ENCODE data around the gene IMPDH2.

The IMPDH2 gene

GRCh38 chr3:49022688-49023171, 6.5 kb downstream of the IMPDH2 start:
- TF ChIP-seq ZNF223 (tag by site-specific recombination; IDR thresholded peaks at IDR 0.05) (peak; percentile 90), ZBTB17 (tag by site-specific recombination; IDR thresholded peaks at IDR 0.05) (peak; percentile 63), MYNN (tag by site-specific recombination; IDR thresholded peaks at IDR 0.05; ENCODE audit: borderline replicate concordance) (no peak), ZNF600 (tag by site-specific recombination; IDR thresholded peaks at IDR 0.05) (peak; percentile 58; the same call in 1 of the 2 replicates), ZNF843 (tag by site-specific recombination; IDR thresholded peaks at IDR 0.05) (no peak), KLF9 (tag by site-specific recombination; IDR thresholded peaks at IDR 0.05; ENCODE audit: low read depth) (peak; percentile 75)
- no peaks in the 10 kb centered on the region for H3K4me1 ChIP-seq (ENCODE audit: control insufficient read depth, insufficient read depth, low read length)
- POLR2A ChIA-PET: interaction anchor here (1.3 to 10.4 kb wide), 5 partner anchors 15 to 336 kb away, joined by 4 to 141 read pairs (median 29); partner anchors contain the start of genes P4HTM, QRICH1 and WDR6
- no peaks in the 10 kb centered on the region for H3K9me3 ChIP-seq (ENCODE audit: control insufficient read depth, insufficient read depth, low read depth, low read length)
- peak overlapping the region; percentile 93 for H3K27ac ChIP-seq (ENCODE audit: extremely low read depth, low read depth, low read length)
- H3K4me3 ChIP-seq (ENCODE audit: low read depth, low read length): peak overlapping the region; percentile 92
- CTCF ChIA-PET: interaction anchor here (1.2 to 2.1 kb wide), 5 partner anchors 10 to 71 kb away, joined by 5 to 13 read pairs (median 11); partner anchors contain the start of genes P4HTM, QRICH1 and WDR6
- peaks cover 0 to 50% of the 10 kb centered on the region in 2 experiments; a peak in 2 of 3 replicates for H3K36me3 ChIP-seq (ENCODE audit: control insufficient read depth in 2 of 2, insufficient read depth in 1 of 2, low read length in 2 of 2)

DNA sequence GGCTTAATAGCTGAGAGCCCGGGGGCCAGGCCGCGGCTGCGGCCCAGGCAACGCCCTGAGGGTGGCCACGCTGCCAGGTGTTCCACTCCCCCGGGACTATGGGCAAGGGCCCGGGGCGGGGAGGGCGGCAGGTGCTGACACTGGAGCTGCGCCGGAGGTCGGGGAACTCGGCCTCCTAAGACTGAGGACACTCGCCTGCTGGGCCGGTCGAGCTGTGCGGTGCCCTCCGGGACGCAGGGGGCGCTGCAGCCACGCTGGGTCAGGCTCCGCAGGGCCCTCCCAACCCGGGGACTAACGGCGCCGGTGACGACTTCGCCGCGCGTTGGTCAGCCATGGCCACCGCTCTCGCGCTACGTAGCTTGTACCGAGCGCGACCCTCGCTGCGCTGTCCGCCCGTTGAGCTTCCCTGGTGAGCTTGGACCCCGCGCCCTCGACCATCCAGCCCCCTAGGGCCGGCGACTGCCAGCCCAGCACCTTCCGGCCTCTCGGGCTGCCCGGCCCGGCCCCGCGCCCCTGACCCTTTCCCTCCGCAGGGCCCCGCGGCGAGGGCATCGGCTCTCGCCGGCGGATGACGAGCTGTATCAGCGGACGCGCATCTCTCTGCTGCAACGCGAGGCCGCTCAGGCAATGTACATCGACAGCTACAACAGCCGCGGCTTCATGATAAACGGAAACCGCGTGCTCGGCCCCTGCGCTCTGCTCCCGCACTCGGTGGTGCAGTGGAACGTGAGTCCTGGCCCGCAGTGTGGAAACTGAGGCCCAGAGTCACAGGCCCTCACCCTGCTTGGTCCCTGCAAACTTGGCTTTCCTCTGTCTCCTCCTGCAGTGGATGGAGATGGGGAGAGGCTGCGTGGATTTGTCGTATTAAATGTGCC, 7.1 kb downstream of the IMPDH2 start, which contains the start of gene NDUFAF3:
NDUFAF3 (plus strand) TSS at position 309 of the 875 bp plus-strand sequence; CDS start at position 333, 24 bp downstream.
- H3K36me3 ChIP-seq (ENCODE audit: control insufficient read depth in 2 of 2, insufficient read depth in 1 of 2, low read length in 2 of 2): peaks cover 0 to 43% of the 10 kb centered on the region in 2 experiments; a peak in 2 of 3 replicates
- peak within 1 kb of the TSS; percentile 92 for H3K4me3 ChIP-seq (ENCODE audit: low read depth, low read length)
- peak within 1 kb of the TSS; percentile 93 for H3K27ac ChIP-seq (ENCODE audit: extremely low read depth, low read depth, low read length)
- H3K4me1 ChIP-seq (ENCODE audit: control insufficient read depth, insufficient read depth, low read length): no peaks in the 10 kb centered on the region
- ChIA-PET CTCF (interaction anchor here (0.5 to 2.1 kb wide), 12 partner anchors 9 to 249 kb away, joined by 3 to 13 read pairs (median 4); partner anchors contain the start of genes P4HTM, QRICH1 and WDR6), POLR2A (interaction anchor here (0.6 to 10.4 kb wide), 15 partner anchors 7 to 390 kb away, joined by 3 to 141 read pairs (median 5); partner anchors contain the start of genes ARIH2, IMPDH2, IP6K2 and LAMB2)
- H3K9me3 ChIP-seq (ENCODE audit: control insufficient read depth, insufficient read depth, low read depth, low read length): no peaks in the 10 kb centered on the region
- TF ChIP-seq ZSCAN4 (tag by site-specific recombination; IDR thresholded peaks at IDR 0.05) (peak; percentile 32; the same call in 1 of the 2 replicates), ZBTB26 (tag by site-specific recombination; optimal IDR thresholded peaks at IDR 0.05) (peak; percentile 88), YY2 (tag by site-specific recombination; IDR thresholded peaks at IDR 0.05) (peak; percentile 70), ZNF501 (tag by site-specific recombination; IDR thresholded peaks at IDR 0.05) (peak; percentile 87), ZNF341 (tag by site-specific recombination; IDR thresholded peaks at IDR 0.05; ENCODE audit: low read depth) (peak; percentile 44), GLI2 (tag by site-specific recombination; IDR thresholded peaks at IDR 0.05; ENCODE audit: borderline replicate concordance, low read depth) (no peak), ZNF311 (tag by site-specific recombination; IDR thresholded peaks at IDR 0.05; ENCODE audit: borderline replicate concordance) (no peak), ZNF626 (tag by site-specific recombination; IDR thresholded peaks at IDR 0.05) (no peak), ZFP69B (tag by site-specific recombination; IDR thresholded peaks at IDR 0.05) (no peak; the same call in none of the 2 replicates), ZBTB48 (tag by site-specific recombination; IDR thresholded peaks at IDR 0.05) (peak; percentile 83; the same call in 1 of the 2 replicates), ZNF223 (tag by site-specific recombination; IDR thresholded peaks at IDR 0.05) (0 out of 2 replicates have a peak, but pooled peaks have one; percentile 10), MYNN (tag by site-specific recombination; IDR thresholded peaks at IDR 0.05; ENCODE audit: borderline replicate concordance) (0 out of 2 replicates have a peak, but pooled peaks have one; percentile 26), ZNF10 (tag by site-specific recombination; IDR thresholded peaks at IDR 0.05) (peak; percentile 80), ZNF664 (tag by site-specific recombination; IDR thresholded peaks at IDR 0.05) (no peak), ZNF24 (tag by site-specific recombination; IDR thresholded peaks at IDR 0.05) (peak; percentile 56; the same call in 1 of the 2 replicates), OVOL3 (tag by site-specific recombination; IDR thresholded peaks at IDR 0.05) (peak; percentile 94), ZNF76 (tag by site-specific recombination; IDR thresholded peaks at IDR 0.05; ENCODE audit: borderline replicate concordance, low read depth) (peak; percentile 66; the same call in 1 of the 2 replicates), KLF10 (tag by site-specific recombination; IDR thresholded peaks at IDR 0.05) (peak; percentile 40)
- TF ChIP-seq, protein P1, sequence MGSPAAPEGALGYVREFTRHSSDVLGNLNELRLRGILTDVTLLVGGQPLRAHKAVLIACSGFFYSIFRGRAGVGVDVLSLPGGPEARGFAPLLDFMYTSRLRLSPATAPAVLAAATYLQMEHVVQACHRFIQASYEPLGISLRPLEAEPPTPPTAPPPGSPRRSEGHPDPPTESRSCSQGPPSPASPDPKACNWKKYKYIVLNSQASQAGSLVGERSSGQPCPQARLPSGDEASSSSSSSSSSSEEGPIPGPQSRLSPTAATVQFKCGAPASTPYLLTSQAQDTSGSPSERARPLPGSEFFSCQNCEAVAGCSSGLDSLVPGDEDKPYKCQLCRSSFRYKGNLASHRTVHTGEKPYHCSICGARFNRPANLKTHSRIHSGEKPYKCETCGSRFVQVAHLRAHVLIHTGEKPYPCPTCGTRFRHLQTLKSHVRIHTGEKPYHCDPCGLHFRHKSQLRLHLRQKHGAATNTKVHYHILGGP (tag by site-specific recombination; IDR thresholded peaks at IDR 0.05): no peak
- TF ChIP-seq, protein P2, sequence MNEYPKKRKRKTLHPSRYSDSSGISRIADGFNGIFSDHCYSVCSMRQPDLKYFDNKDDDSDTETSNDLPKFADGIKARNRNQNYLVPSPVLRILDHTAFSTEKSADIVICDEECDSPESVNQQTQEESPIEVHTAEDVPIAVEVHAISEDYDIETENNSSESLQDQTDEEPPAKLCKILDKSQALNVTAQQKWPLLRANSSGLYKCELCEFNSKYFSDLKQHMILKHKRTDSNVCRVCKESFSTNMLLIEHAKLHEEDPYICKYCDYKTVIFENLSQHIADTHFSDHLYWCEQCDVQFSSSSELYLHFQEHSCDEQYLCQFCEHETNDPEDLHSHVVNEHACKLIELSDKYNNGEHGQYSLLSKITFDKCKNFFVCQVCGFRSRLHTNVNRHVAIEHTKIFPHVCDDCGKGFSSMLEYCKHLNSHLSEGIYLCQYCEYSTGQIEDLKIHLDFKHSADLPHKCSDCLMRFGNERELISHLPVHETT (tag by site-specific recombination; IDR thresholded peaks at IDR 0.05): peak; percentile 87
- TF ChIP-seq, protein P3, sequence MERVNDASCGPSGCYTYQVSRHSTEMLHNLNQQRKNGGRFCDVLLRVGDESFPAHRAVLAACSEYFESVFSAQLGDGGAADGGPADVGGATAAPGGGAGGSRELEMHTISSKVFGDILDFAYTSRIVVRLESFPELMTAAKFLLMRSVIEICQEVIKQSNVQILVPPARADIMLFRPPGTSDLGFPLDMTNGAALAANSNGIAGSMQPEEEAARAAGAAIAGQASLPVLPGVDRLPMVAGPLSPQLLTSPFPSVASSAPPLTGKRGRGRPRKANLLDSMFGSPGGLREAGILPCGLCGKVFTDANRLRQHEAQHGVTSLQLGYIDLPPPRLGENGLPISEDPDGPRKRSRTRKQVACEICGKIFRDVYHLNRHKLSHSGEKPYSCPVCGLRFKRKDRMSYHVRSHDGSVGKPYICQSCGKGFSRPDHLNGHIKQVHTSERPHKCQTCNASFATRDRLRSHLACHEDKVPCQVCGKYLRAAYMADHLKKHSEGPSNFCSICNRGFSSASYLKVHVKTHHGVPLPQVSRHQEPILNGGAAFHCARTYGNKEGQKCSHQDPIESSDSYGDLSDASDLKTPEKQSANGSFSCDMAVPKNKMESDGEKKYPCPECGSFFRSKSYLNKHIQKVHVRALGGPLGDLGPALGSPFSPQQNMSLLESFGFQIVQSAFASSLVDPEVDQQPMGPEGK (tag by site-specific recombination; IDR thresholded peaks at IDR 0.05): peak; percentile 93

Data from HEK293 (cell line).